ENCODE measurements around the gene ERAP2.
"Not testable (repeated sequence)": the region's sequence is repeated elsewhere in the genome, so short reads cannot be mapped to it uniquely, and the experiment has no call there.

ERAP2 gene

GRCh38 chr5:96873449-96873848 is 2.9 kb upstream of the ERAP2 start:
- Histone ChIP-seq H3K9ac (ENCODE audit: low read length) (no peak overlapping the region), H3F3A (ENCODE audit: insufficient read depth, low read length) (peaks cover 12% of the 10 kb centered on the region; the same call in 1 of the 2 replicates), H3K4me2 (ENCODE audit: low read depth, low read length) (no peak overlapping the region)

GRCh38 chr5:96874631-96875030 is 1.7 kb upstream of the ERAP2 start:
- TF ChIP-seq EZH2phosphoT487 (IDR thresholded peaks at IDR 0.05; ENCODE audit: low read length), result no peak
- TF ChIP-seq EZH2 (optimal IDR thresholded peaks at IDR 0.05; ENCODE audit: low read depth, low read length), result no peak
- TF ChIP-seq CTCF (IDR thresholded peaks at IDR 0.05; ENCODE audit: low read length), result no peak
- Histone ChIP-seq H3K4me1 (ENCODE audit: low read length) (peaks cover 27% of the 10 kb centered on the region), H3K79me2 (ENCODE audit: low read length) (peaks cover 12% of the 10 kb centered on the region), H2AFZ (ENCODE audit: low read length) (no peak overlapping the region), H3K36me3 (replicated peaks; ENCODE audit: insufficient read depth, low read length) (no peaks in the 10 kb centered on the region), H3K9ac (ENCODE audit: low read length) (no peak overlapping the region), H3K9me2 (replicated peaks; ENCODE audit: insufficient read depth, low read length) (no peaks in the 10 kb centered on the region), H3K4me2 (ENCODE audit: low read depth, low read length) (no peak overlapping the region), H3K27me3 (replicated peaks; ENCODE audit: insufficient read depth, low read length) (no peaks in the 10 kb centered on the region), H3K27ac (ENCODE audit: low read length) (no peak overlapping the region), H3F3A (ENCODE audit: insufficient read depth, low read length) (peaks cover 12% of the 10 kb centered on the region; the same call in 1 of the 2 replicates), H4K20me1 (ENCODE audit: insufficient read depth, low read length) (no peaks in the 10 kb centered on the region), H3K4me3 (ENCODE audit: low read length) (no peak overlapping the region), H3K9me3 (replicated peaks; ENCODE audit: insufficient read depth, low read length) (no peaks in the 10 kb centered on the region)
- DNase-seq, result no peak

More at GRCh38 chr5:96873449-96873848, 2.9 kb upstream of the ERAP2 start:
- H3K27me3 ChIP-seq (replicated peaks; ENCODE audit: insufficient read depth, low read length), result no peaks in the 10 kb centered on the region
- no peaks in the 10 kb centered on the region for H4K20me1 ChIP-seq (ENCODE audit: insufficient read depth, low read length)
- H3K4me1 ChIP-seq (ENCODE audit: low read length), result peaks cover 27% of the 10 kb centered on the region
- TF ChIP-seq CTCF (IDR thresholded peaks at IDR 0.05; ENCODE audit: low read length), result no peak
- no peak for TF ChIP-seq EZH2 (optimal IDR thresholded peaks at IDR 0.05; ENCODE audit: low read depth, low read length)
- TF ChIP-seq EZH2phosphoT487 (IDR thresholded peaks at IDR 0.05; ENCODE audit: low read length), result no peak
- DNase-seq, result no peak
- H3K9me2 ChIP-seq (replicated peaks; ENCODE audit: insufficient read depth, low read length), result no peaks in the 10 kb centered on the region
- H3K79me2 ChIP-seq (ENCODE audit: low read length), result peaks cover 12% of the 10 kb centered on the region
- H3K36me3 ChIP-seq (replicated peaks; ENCODE audit: insufficient read depth, low read length), result no peaks in the 10 kb centered on the region
- H3K9me3 ChIP-seq (replicated peaks; ENCODE audit: insufficient read depth, low read length), result no peaks in the 10 kb centered on the region
- H3K4me3 ChIP-seq (ENCODE audit: low read length), result no peak overlapping the region
- no peak overlapping the region for H3K27ac ChIP-seq (ENCODE audit: low read length)
- no peak overlapping the region for H2AFZ ChIP-seq (ENCODE audit: low read length)

- Histone ChIP-seq H3K27ac (ENCODE audit: low read length) (peak overlapping the region; percentile 75), H3F3A (ENCODE audit: insufficient read depth, low read length) (peaks cover 12% of the 10 kb centered on the region; the same call in 1 of the 2 replicates), H2AFZ (ENCODE audit: low read length) (peak overlapping the region; percentile 92), H3K4me1 (ENCODE audit: low read length) (peaks cover 17% of the 10 kb centered on the region), H3K9ac (ENCODE audit: low read length) (peak overlapping the region; percentile 67), H3K4me3 (ENCODE audit: low read length) (peak overlapping the region; percentile 85), H3K9me3 (replicated peaks; ENCODE audit: insufficient read depth, low read length) (no peaks in the 10 kb centered on the region), H3K27me3 (replicated peaks; ENCODE audit: insufficient read depth, low read length) (no peaks in the 10 kb centered on the region), H3K79me2 (ENCODE audit: low read length) (peaks cover 12% of the 10 kb centered on the region), H3K36me3 (replicated peaks; ENCODE audit: insufficient read depth, low read length) (no peaks in the 10 kb centered on the region), H3K4me2 (ENCODE audit: low read depth, low read length) (peak overlapping the region; percentile 90), H3K9me2 (replicated peaks; ENCODE audit: insufficient read depth, low read length) (no peaks in the 10 kb centered on the region), H4K20me1 (ENCODE audit: insufficient read depth, low read length) (no peaks in the 10 kb centered on the region)
- TF ChIP-seq EZH2phosphoT487 (IDR thresholded peaks at IDR 0.05; ENCODE audit: low read length) (no peak), EZH2 (optimal IDR thresholded peaks at IDR 0.05; ENCODE audit: low read depth, low read length) (no peak), CTCF (IDR thresholded peaks at IDR 0.05; ENCODE audit: low read length) (no peak)
- DNase-seq, result peak; percentile 17
These were observed 459 bp upstream of the ERAP2 start for GRCh38 chr5:96875791-96876291.

DNA sequence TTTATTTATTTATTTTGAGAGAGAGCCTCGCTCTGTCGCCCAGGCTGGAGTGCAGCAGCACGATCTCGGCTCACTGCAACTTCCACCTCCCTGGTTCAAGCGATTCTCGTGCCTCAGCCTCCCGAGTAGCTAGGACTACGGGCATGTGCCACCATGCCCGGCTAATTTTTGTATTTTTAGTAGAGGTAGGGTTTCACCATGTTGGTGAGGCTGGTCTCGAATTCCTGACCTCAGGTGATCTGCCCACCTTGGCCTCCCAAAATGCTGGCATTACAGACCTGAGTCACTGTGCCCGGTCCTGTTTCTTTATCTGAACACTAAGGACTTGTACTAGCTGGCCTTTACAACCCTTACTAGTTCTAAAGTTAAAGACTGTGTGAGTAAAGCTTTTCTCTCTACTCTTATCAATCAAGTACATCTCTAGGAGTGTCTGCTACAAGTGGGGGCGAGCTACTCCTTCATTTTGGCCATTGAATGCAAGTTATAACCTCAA is 723 bp downstream of the ERAP2 start:
- Histone ChIP-seq H3K4me1 (ENCODE audit: low read length) (peaks cover 14% of the 10 kb centered on the region), H3F3A (ENCODE audit: insufficient read depth, low read length) (peaks cover 12% of the 10 kb centered on the region; the same call in 1 of the 2 replicates), H3K9ac (ENCODE audit: low read length) (peak overlapping the region; percentile 67), H3K4me2 (ENCODE audit: low read depth, low read length) (peak overlapping the region; percentile 90), H2AFZ (ENCODE audit: low read length) (peak overlapping the region; percentile 66), H3K4me3 (ENCODE audit: low read length) (peak overlapping the region; percentile 85), H3K79me2 (ENCODE audit: low read length) (peaks cover 12% of the 10 kb centered on the region)
- DNase-seq; H3K9me3 ChIP-seq (replicated peaks; ENCODE audit: insufficient read depth, low read length); H3K27ac ChIP-seq (ENCODE audit: low read length); H3K9me2 ChIP-seq (replicated peaks; ENCODE audit: insufficient read depth, low read length); H3K36me3 ChIP-seq (replicated peaks; ENCODE audit: insufficient read depth, low read length); H4K20me1 ChIP-seq (ENCODE audit: insufficient read depth, low read length); H3K27me3 ChIP-seq (replicated peaks; ENCODE audit: insufficient read depth, low read length): not testable (repeated sequence)
